Nephron (organoid): ENCODE measurements around the gene MXRA8.

Source experiments
- H3K27ac Mint-ChIP-seq, 3 experiments: 2 replicates each; pipeline ENCODE4 v1.8.0; 2020; ENCODE audit warnings: mixed read lengths in 3 of 3, mild to moderate bottlenecking in 2 of 3, moderate library complexity in 1 of 3
- H3K27me3 Mint-ChIP-seq: 2 replicates; pipeline ENCODE4 v1.8.0; 2021; ENCODE audit warnings: low read depth, mild to moderate bottlenecking, moderate library complexity, mixed read lengths
- H3K36me3 Mint-ChIP-seq: 2 replicates; pipeline ENCODE4 v1.8.0; 2020; ENCODE audit warnings: low read depth, mixed read lengths
- H3K4me1 Mint-ChIP-seq: 2 replicates; pipeline ENCODE4 v1.8.0; 2020; ENCODE audit warnings: mixed read lengths
- H3K4me3 Mint-ChIP-seq, 3 experiments: 2 replicates each; pipeline ENCODE4 v1.8.0; 2020; ENCODE audit warnings: mild to moderate bottlenecking in 3 of 3, mixed read lengths in 3 of 3, moderate library complexity in 2 of 3
- H3K9me3 Mint-ChIP-seq: 2 replicates; pipeline ENCODE4 v1.8.0; 2020; ENCODE audit warnings: mixed read lengths
- TF ChIP-seq, protein P1 (sequence below), 3 experiments: fragments of 200-600 bp; sonication (generic); IDR thresholded peaks; one replicate each; pipeline ENCODE4 v1.5.0; 2021; ENCODE audit warnings: antibody characterized with exemption in 3 of 3; ENCODE audit not compliant: unreplicated experiment in 3 of 3

Gene MXRA8

DNA sequence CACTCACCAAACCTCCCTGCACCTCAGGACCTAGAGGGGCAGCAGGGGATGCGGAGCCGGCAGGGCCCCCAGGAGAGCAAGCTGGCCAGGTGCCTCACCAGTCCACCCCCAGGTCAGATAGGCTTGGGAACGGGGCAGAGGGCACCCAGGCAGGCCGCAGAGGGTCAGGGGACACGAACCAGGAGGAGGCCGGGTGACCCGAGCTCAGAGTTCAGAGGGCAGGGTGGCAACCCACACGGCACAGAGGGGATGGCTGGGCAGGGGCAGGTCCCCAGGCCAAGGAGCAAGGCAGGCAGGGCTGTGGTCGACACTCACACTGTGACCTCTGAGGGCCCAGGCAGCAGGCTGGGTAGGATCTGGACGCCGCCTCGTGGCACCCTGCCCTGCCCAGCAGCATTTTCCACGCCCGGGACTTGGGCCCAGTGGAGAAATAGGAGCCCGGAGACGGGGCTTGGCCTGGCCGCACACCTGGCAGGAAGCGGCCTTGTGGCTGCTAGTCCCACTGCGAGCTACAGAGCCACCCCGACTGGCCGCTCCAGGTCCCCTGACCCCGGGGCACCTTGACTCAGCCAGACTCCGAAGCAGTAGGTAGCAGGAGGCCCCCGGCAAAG is 14.4 kb downstream of the MXRA8 start:
- no peaks in the 10 kb centered on the region for H3K27me3 Mint-ChIP-seq
- H3K9me3 Mint-ChIP-seq = no peaks in the 10 kb centered on the region
- H3K4me3 Mint-ChIP-seq = no peak overlapping the region
- TF ChIP-seq, protein P1, sequence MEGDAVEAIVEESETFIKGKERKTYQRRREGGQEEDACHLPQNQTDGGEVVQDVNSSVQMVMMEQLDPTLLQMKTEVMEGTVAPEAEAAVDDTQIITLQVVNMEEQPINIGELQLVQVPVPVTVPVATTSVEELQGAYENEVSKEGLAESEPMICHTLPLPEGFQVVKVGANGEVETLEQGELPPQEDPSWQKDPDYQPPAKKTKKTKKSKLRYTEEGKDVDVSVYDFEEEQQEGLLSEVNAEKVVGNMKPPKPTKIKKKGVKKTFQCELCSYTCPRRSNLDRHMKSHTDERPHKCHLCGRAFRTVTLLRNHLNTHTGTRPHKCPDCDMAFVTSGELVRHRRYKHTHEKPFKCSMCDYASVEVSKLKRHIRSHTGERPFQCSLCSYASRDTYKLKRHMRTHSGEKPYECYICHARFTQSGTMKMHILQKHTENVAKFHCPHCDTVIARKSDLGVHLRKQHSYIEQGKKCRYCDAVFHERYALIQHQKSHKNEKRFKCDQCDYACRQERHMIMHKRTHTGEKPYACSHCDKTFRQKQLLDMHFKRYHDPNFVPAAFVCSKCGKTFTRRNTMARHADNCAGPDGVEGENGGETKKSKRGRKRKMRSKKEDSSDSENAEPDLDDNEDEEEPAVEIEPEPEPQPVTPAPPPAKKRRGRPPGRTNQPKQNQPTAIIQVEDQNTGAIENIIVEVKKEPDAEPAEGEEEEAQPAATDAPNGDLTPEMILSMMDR (IDR thresholded peaks at IDR 0.05; ENCODE audit: unreplicated experiment in 3 of 3) = no peak
- peaks cover 7% of the 10 kb centered on the region for H3K4me1 Mint-ChIP-seq
- H3K36me3 Mint-ChIP-seq = peaks cover 10% of the 10 kb centered on the region
- H3K27ac Mint-ChIP-seq = no peak overlapping the region

- peaks cover 10% of the 10 kb centered on the region for H3K36me3 Mint-ChIP-seq
- TF ChIP-seq, protein P1 (IDR thresholded peaks at IDR 0.05; ENCODE audit: unreplicated experiment in 3 of 3) = no peak
- no peak overlapping the region for H3K27ac Mint-ChIP-seq
- H3K9me3 Mint-ChIP-seq = no peaks in the 10 kb centered on the region
- no peaks in the 10 kb centered on the region for H3K27me3 Mint-ChIP-seq
- H3K4me3 Mint-ChIP-seq = no peak overlapping the region
- peaks cover 6% of the 10 kb centered on the region for H3K4me1 Mint-ChIP-seq
These were observed 15.7 kb downstream of the MXRA8 start for GRCh38 chr1:1342584-1343115.

- H3K4me3 Mint-ChIP-seq = no peak overlapping the region
- H3K27me3 Mint-ChIP-seq = no peaks in the 10 kb centered on the region
- peaks cover 10% of the 10 kb centered on the region for H3K36me3 Mint-ChIP-seq
- no peaks in the 10 kb centered on the region for H3K9me3 Mint-ChIP-seq
- peaks cover under 1% of the 10 kb centered on the region for H3K4me1 Mint-ChIP-seq
- no peak overlapping the region for H3K27ac Mint-ChIP-seq
- TF ChIP-seq, protein P1 (IDR thresholded peaks at IDR 0.05; ENCODE audit: unreplicated experiment in 3 of 3) = no peak
These were observed 16.2 kb downstream of the MXRA8 start for GRCh38 chr1:1342061-1342562.

DNA sequence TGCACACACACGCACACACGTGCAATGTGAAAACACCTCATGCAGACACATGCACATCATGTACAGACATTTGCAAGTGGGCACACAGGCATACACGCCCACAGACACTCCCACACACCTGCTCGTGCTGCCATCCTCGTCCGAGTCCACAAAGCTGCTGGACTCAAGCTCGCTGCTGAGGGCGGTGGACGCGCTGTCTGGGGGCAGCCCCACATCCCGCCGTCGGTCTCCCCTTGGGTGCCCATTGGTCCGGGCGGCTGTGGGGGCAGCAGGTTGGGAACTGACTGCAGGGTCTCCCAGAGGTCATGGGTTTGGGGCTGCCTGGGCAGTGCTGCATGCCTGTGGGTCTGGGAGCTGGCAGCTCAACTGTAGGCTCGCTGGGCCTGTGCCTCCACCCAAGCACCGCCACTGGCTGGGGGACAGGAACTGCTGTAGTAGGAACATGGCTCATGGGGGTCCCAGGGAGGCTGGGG is 16.8 kb downstream of the MXRA8 start:
- no peaks in the 10 kb centered on the region for H3K27me3 Mint-ChIP-seq
- TF ChIP-seq, protein P1 (IDR thresholded peaks at IDR 0.05; ENCODE audit: unreplicated experiment in 3 of 3) = no peak
- H3K4me1 Mint-ChIP-seq = no peaks in the 10 kb centered on the region

GRCh38 chr1:1340791-1341548 is 17.4 kb downstream of the MXRA8 start:
- Mint-ChIP-seq H3K4me3 (no peak overlapping the region), H3K4me1 (no peaks in the 10 kb centered on the region), H3K9me3 (no peaks in the 10 kb centered on the region), H3K27ac (no peak overlapping the region), H3K36me3 (peaks cover 10% of the 10 kb centered on the region), H3K27me3 (no peaks in the 10 kb centered on the region)
- TF ChIP-seq, protein P1 (IDR thresholded peaks at IDR 0.05; ENCODE audit: unreplicated experiment in 3 of 3) = no peak

More for the DNA sequence above, 16.8 kb downstream of the MXRA8 start:
- H3K36me3 Mint-ChIP-seq = peaks cover 10% of the 10 kb centered on the region
- no peaks in the 10 kb centered on the region for H3K9me3 Mint-ChIP-seq
- no peak overlapping the region for H3K27ac Mint-ChIP-seq
- H3K4me3 Mint-ChIP-seq = no peak overlapping the region
